GM23338 (cell line): Measurements from ENCODE around the gene DMRT3. TPM values are rescaled to one million over a fixed set of nuclear protein-coding genes. Genes with fewer than 3 reads are reported as not detected.

Source experiments
- ATAC-seq: fragments of 200-7000 bp; cut with Tn5 transposase; 3 replicates; pipeline ENCODE4 v1.9.1; 2020
- DNase-seq: peaks from one replicate; pipeline ENCODE4 v3.0.0-alpha.2; 2015; ENCODE audit warnings: low spot score
- H2AFZ ChIP-seq: fragments of 200-600 bp; sonication (generic); 2 replicates; pipeline ENCODE4 v1.8.0; 2016; ENCODE audit warnings: antibody characterized with exemption, mild to moderate bottlenecking, moderate library complexity
- H3F3A ChIP-seq: fragments of 200-600 bp; sonication (generic); replicated peaks from 2 replicates; pipeline ENCODE4 v1.8.0; 2017; ENCODE audit warnings: antibody characterized with exemption, mixed run types, low read depth
- H3K27ac ChIP-seq: fragments of 200-600 bp; sonication (generic); 2 replicates; pipeline ENCODE4 v1.6.1; 2016; ENCODE audit warnings: low read depth
- H3K27me3 ChIP-seq: fragments of 200-600 bp; sonication (generic); 2 replicates; pipeline ENCODE4 v1.8.0; 2016; ENCODE audit warnings: mild to moderate bottlenecking, mixed run types, moderate library complexity; ENCODE audit not compliant: insufficient read depth
- H3K36me3 ChIP-seq: fragments of 200-600 bp; sonication (generic); 2 replicates; pipeline ENCODE4 v1.8.0; 2016; ENCODE audit warnings: mild to moderate bottlenecking; ENCODE audit not compliant: insufficient read depth
- H3K4me1 ChIP-seq: fragments of 200-600 bp; sonication (generic); 2 replicates; pipeline ENCODE4 v1.8.0; 2016; ENCODE audit warnings: mild to moderate bottlenecking, moderate library complexity; ENCODE audit not compliant: insufficient read depth
- H3K4me2 ChIP-seq: fragments of 200-600 bp; sonication (generic); 2 replicates; pipeline ENCODE4 v1.7.1; 2017; ENCODE audit warnings: mixed run types
- H3K4me3 ChIP-seq: fragments of 200-600 bp; sonication (generic); 2 replicates; pipeline ENCODE4 v1.6.1; 2016; ENCODE audit warnings: mixed run types
- H3K79me2 ChIP-seq: fragments of 200-600 bp; sonication (generic); replicated peaks from 2 replicates; pipeline ENCODE4 v1.8.0; 2017; ENCODE audit warnings: mild to moderate bottlenecking; ENCODE audit not compliant: insufficient read depth
- H3K9me2 ChIP-seq: fragments of 200-600 bp; sonication (generic); 2 replicates; pipeline ENCODE4 v1.8.0; 2017; ENCODE audit not compliant: insufficient read depth
- H4K20me1 ChIP-seq: fragments of 200-600 bp; sonication (generic); replicated peaks from 2 replicates; pipeline ENCODE4 v1.8.0; 2017; ENCODE audit warnings: mild to moderate bottlenecking; ENCODE audit not compliant: insufficient read depth
- H3K27ac Mint-ChIP-seq: 2 replicates; pipeline ENCODE4 v1.8.0; 2020; ENCODE audit warnings: inconsistent platforms, mild to moderate bottlenecking, moderate library complexity, mixed read lengths
- H3K27me3 Mint-ChIP-seq: 3 replicates; pipeline ENCODE4 v1.8.0; 2022; ENCODE audit warnings: low read depth, mild to moderate bottlenecking, moderate library complexity, mixed read lengths, inconsistent platforms; ENCODE audit not compliant: insufficient read depth, poor library complexity
- H3K36me3 Mint-ChIP-seq: 3 replicates; pipeline ENCODE4 v1.8.0; 2021; ENCODE audit warnings: low read depth, mild to moderate bottlenecking, inconsistent platforms, moderate library complexity, mixed read lengths
- H3K4me1 Mint-ChIP-seq: 3 replicates; pipeline ENCODE4 v1.8.0; 2020; ENCODE audit warnings: mild to moderate bottlenecking, inconsistent platforms, mixed read lengths
- H3K4me3 Mint-ChIP-seq: 3 replicates; pipeline ENCODE4 v1.8.0; 2021; ENCODE audit warnings: moderate library complexity, mild to moderate bottlenecking, inconsistent platforms, mixed read lengths
- H3K9me3 Mint-ChIP-seq: 3 replicates; pipeline ENCODE4 v1.8.0; 2020; ENCODE audit warnings: moderate library complexity, mild to moderate bottlenecking, inconsistent platforms, mixed read lengths
- CREB1 ChIP-seq: fragments of 250-450 bp; sonication (Bioruptor Pico); IDR thresholded peaks from 2 replicates; pipeline ENCODE4 v1.5.0; 2020; ENCODE audit warnings: low read depth, mild to moderate bottlenecking, moderate library complexity
- CTCF ChIP-seq, 2 experiments: fragments of 200-600 bp in 1 of 2; sonication (generic) in 1 of 2; conservative IDR thresholded peaks; 2 replicates each; pipeline versions ENCODE4 v1.5.1 to v1.6.1; 2016 to 2017; ENCODE audit warnings: antibody characterized with exemption in 2 of 2, low read depth in 2 of 2, mild to moderate bottlenecking in 2 of 2, moderate library complexity in 1 of 2
- EZH2phosphoT487 ChIP-seq: fragments of 200-600 bp; sonication (generic); IDR thresholded peaks from one replicate; pipeline ENCODE4 v1.8.1; 2018; ENCODE audit warnings: antibody characterized with exemption; ENCODE audit not compliant: unreplicated experiment
- NANOG ChIP-seq: IDR thresholded peaks from 2 replicates; pipeline ENCODE4 v1.6.1; 2016; ENCODE audit warnings: antibody characterized with exemption, borderline replicate concordance
- POLR2AphosphoS5 ChIP-seq: IDR thresholded peaks from 2 replicates; pipeline ENCODE4 v1.6.1; 2016; ENCODE audit warnings: antibody characterized with exemption, low read depth
- STAT1 ChIP-seq: IDR thresholded peaks from one replicate; pipeline ENCODE4 v1.6.1; 2016; ENCODE audit warnings: antibody characterized with exemption; ENCODE audit not compliant: unreplicated experiment
- ZNF114 ChIP-seq: fragments of 250-450 bp; sonication (Bioruptor Pico); IDR thresholded peaks from 2 replicates; pipeline ENCODE4 v1.5.0; 2020; ENCODE audit warnings: mild to moderate bottlenecking, moderate library complexity
- ZNF462 ChIP-seq: fragments of 250-450 bp; sonication (Bioruptor Pico); IDR thresholded peaks from 2 replicates; pipeline ENCODE4 v1.5.0; 2020; ENCODE audit warnings: mild to moderate bottlenecking, moderate library complexity
- polyA plus RNA-seq: library from polyadenylated mRNA; unstranded; fragments of >200 nt; fragmentation: Nextera tagmentation; extraction: Ambion mirVana; gene quantifications from 2 replicates; pipeline ENCODE4 v1.2.1, GENCODE V29; 2016
- total RNA-seq: library from RNA; depleted of rRNA; stranded (reverse); fragments of >200 nt; shearing (Covaris generic); gene quantifications from 2 replicates; pipeline ENCODE4 v1.2.3, GENCODE V29; 2014

The DMRT3 gene
- total and polyA plus RNA-seq, 2 experiments from 2014 or later, result not detected

DNA sequence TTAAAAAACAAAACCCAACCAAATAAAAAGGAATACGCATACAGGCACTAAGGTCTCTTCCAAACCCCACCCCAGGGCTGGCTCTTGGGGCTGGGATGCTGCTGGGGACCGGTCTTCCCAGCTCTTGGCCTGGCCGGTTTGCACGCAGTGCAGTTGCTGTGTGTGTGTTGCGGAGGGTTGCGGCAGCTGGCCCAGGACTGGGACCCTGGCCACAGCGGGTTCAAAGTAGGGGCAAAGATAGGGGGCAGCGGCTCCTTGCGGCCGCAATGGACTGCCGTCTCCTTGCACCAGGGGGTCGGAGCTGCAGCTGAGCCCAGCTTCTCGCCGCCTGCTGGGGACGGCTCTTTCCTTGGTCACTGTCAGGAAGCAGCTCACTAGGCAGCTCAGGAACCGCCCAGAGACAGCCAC lies 5.0 kb downstream of the DMRT3 start:
- Histone ChIP-seq H3K27me3 (peaks cover 98% of the 10 kb centered on the region), H3K4me3 (peak overlapping the region; percentile 40), H3K9me2 (no peaks in the 10 kb centered on the region), H3K36me3 (no peaks in the 10 kb centered on the region), H3F3A (peaks cover 5% of the 10 kb centered on the region; the same call in 1 of the 2 replicates), H3K27ac (no peak overlapping the region), H3K79me2 (no peaks in the 10 kb centered on the region), H3K4me1 (peaks cover 19% of the 10 kb centered on the region), H3K4me2 (peak overlapping the region; percentile 69), H4K20me1 (peaks cover 24% of the 10 kb centered on the region; the same call in 1 of the 2 replicates), H2AFZ (no peak overlapping the region)
- ATAC-seq (peak; percentile 47), DNase-seq (peak; percentile 72)
- H3K4me1 Mint-ChIP-seq, result peaks cover 25% of the 10 kb centered on the region
- H3K36me3 Mint-ChIP-seq, result no peaks in the 10 kb centered on the region
- peak overlapping the region; percentile 37 for H3K4me3 Mint-ChIP-seq
- no peaks in the 10 kb centered on the region; the same call in 2 of the 3 replicates for H3K9me3 Mint-ChIP-seq
- TF ChIP-seq CTCF (conservative IDR thresholded peaks at IDR 0.05; ENCODE audit: low read depth in 2 of 2) (peak; percentile 52 to 60), NANOG (no peak)
- no peak overlapping the region for H3K27ac Mint-ChIP-seq
- H3K27me3 Mint-ChIP-seq, result peaks cover 72% of the 10 kb centered on the region

- H3K27ac ChIP-seq, result no peak overlapping the region
- H3K36me3 ChIP-seq, result no peaks in the 10 kb centered on the region
- H4K20me1 ChIP-seq, result peaks cover 24% of the 10 kb centered on the region; the same call in 1 of the 2 replicates
- peaks cover 5% of the 10 kb centered on the region; the same call in 1 of the 2 replicates for H3F3A ChIP-seq
- H2AFZ ChIP-seq, result no peak overlapping the region
- H3K27ac Mint-ChIP-seq, result no peak overlapping the region
- peaks cover 18% of the 10 kb centered on the region for H3K4me1 ChIP-seq
- no peak overlapping the region for H3K4me2 ChIP-seq
- no peak for ATAC-seq
- no peak overlapping the region for H3K4me3 ChIP-seq
- no peaks in the 10 kb centered on the region for H3K79me2 ChIP-seq
- peaks cover 87% of the 10 kb centered on the region for H3K27me3 ChIP-seq
- H3K4me1 Mint-ChIP-seq, result peaks cover 23% of the 10 kb centered on the region
- H3K4me3 Mint-ChIP-seq, result no peak overlapping the region
- H3K27me3 Mint-ChIP-seq, result peaks cover 66% of the 10 kb centered on the region
- H3K36me3 Mint-ChIP-seq, result no peaks in the 10 kb centered on the region
- no peaks in the 10 kb centered on the region for H3K9me2 ChIP-seq
- TF ChIP-seq STAT1 (no peak), ZNF114 (CRISPR knock-in tag) (no peak), POLR2AphosphoS5 (no peak), ZNF462 (no peak), EZH2phosphoT487 (no peak), CTCF (conservative IDR thresholded peaks at IDR 0.05; ENCODE audit: low read depth in 2 of 2) (no peak), CREB1 (CRISPR knock-in tag) (no peak)
- H3K9me3 Mint-ChIP-seq, result no peaks in the 10 kb centered on the region; the same call in 2 of the 3 replicates
- DNase-seq, result no peak
Measured at GRCh38 chr9:982394-983230, 6.2 kb downstream of the DMRT3 start.
